Skeletal muscle satellite cell (primary cell): Measurements from ENCODE around the gene SUGT1.
"Not testable (repeated sequence)": the region's sequence is repeated elsewhere in the genome, so short reads cannot be mapped to it uniquely, and the experiment has no call there.

ENCODE experiments used
- H3K27me3 ChIP-seq: 2 replicates; pipeline ENCODE4 v1.7.0; 2013; ENCODE audit warnings: low read length; ENCODE audit not compliant: control insufficient read depth, insufficient read depth
- H3K36me3 ChIP-seq: 2 replicates; pipeline ENCODE4 v1.7.0; 2013; ENCODE audit warnings: mild to moderate bottlenecking, control low read depth, low read length; ENCODE audit not compliant: insufficient read depth
- H3K4me1 ChIP-seq: 2 replicates; pipeline ENCODE4 v1.7.0; 2013; ENCODE audit warnings: low read length; ENCODE audit not compliant: control insufficient read depth, insufficient read depth
- H3K4me2 ChIP-seq: 2 replicates; pipeline ENCODE4 v1.7.0; 2013; ENCODE audit warnings: mild to moderate bottlenecking, low read length
- H3K4me3 ChIP-seq: 2 replicates; pipeline ENCODE4 v1.7.0; 2013; ENCODE audit warnings: low read length
- H3K9ac ChIP-seq: 2 replicates; pipeline ENCODE4 v1.7.0; 2013; ENCODE audit warnings: mild to moderate bottlenecking, low read depth, low read length, moderate library complexity
- H3K9me3 ChIP-seq: replicated peaks from 2 replicates; pipeline ENCODE4 v1.7.0; 2013; ENCODE audit warnings: mild to moderate bottlenecking, control low read depth, low read length

Gene SUGT1

GRCh38 chr13:52712385-52712784 is 59.7 kb downstream of the SUGT1 start:
- no peak overlapping the region for H3K4me3 ChIP-seq
- H3K9me3 ChIP-seq: no peaks in the 10 kb centered on the region
- H3K9ac ChIP-seq: no peak overlapping the region
- H3K4me2 ChIP-seq: no peak overlapping the region
- H3K27me3 ChIP-seq: no peaks in the 10 kb centered on the region
- H3K36me3 ChIP-seq: no peaks in the 10 kb centered on the region
- no peaks in the 10 kb centered on the region for H3K4me1 ChIP-seq

DNA sequence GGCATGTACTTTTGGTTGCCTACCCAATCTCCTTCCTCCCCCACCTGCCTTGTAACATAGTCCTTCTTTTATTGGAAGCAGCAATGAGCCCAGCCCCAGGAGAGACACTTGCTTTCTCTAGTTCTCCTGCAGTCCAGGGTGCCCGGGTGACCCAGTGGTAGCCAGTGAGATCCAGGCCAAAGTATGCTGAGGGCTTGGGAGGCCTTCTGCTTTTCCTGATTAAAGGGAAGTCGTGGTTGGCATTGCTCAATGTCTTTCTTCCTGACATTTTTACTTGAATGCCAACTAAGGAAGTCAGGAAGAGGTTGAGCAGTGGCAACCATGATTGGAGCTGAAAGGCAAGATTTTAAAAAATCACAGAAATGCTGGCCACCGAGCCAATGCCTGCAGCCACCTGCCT is 61.3 kb downstream of the SUGT1 start:
- no peak overlapping the region for H3K4me3 ChIP-seq
- H3K4me1 ChIP-seq: no peaks in the 10 kb centered on the region
- H3K9ac ChIP-seq: no peak overlapping the region
- H3K9me3 ChIP-seq: no peaks in the 10 kb centered on the region
- H3K27me3 ChIP-seq: no peaks in the 10 kb centered on the region
- no peak overlapping the region for H3K4me2 ChIP-seq
- H3K36me3 ChIP-seq: no peaks in the 10 kb centered on the region

- not testable (repeated sequence) for H3K4me3 ChIP-seq, H3K4me1 ChIP-seq, H3K9ac ChIP-seq, H3K9me3 ChIP-seq, H3K27me3 ChIP-seq, H3K4me2 ChIP-seq, H3K36me3 ChIP-seq
Measured at GRCh38 chr13:52720904-52721303, 68.3 kb downstream of the SUGT1 start.

GRCh38 chr13:52721356-52721755 is 68.7 kb downstream of the SUGT1 start:
- not testable (repeated sequence) for H3K9me3 ChIP-seq, H3K4me1 ChIP-seq, H3K4me3 ChIP-seq, H3K36me3 ChIP-seq, H3K9ac ChIP-seq, H3K27me3 ChIP-seq, H3K4me2 ChIP-seq

DNA sequence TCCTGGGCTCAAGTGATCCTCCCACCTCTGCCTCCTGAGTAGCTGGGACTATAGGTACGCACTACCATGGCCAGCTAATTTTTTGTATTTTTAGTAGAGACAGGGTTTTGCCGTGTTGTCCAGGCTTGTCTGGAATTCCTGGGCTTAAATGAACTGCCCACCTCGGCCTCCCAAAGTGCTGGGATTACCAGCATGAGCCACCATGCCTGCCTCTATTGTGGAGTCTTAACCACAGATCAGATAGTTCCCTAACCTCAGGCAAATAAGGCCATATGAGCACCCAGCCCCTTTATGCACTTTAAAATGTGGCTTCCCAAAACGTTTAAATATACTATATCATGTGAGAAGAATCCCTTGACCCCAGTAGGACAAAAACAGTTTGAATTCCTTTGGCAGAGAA is 70.5 kb downstream of the SUGT1 start:
- Histone ChIP-seq H3K4me3 (no peak overlapping the region), H3K4me1 (no peaks in the 10 kb centered on the region), H3K9me3 (no peaks in the 10 kb centered on the region), H3K9ac (no peak overlapping the region), H3K36me3 (no peaks in the 10 kb centered on the region), H3K27me3 (peaks cover 9% of the 10 kb centered on the region), H3K4me2 (no peak overlapping the region)

GRCh38 chr13:52725302-52725701 is 72.7 kb downstream of the SUGT1 start:
- Histone ChIP-seq H3K9me3 (no peaks in the 10 kb centered on the region), H3K4me1 (no peaks in the 10 kb centered on the region), H3K9ac (no peak overlapping the region), H3K27me3 (peaks cover 8% of the 10 kb centered on the region), H3K4me2 (no peak overlapping the region), H3K4me3 (no peak overlapping the region), H3K36me3 (no peaks in the 10 kb centered on the region)

- H3K9ac ChIP-seq: no peak overlapping the region
- no peak overlapping the region for H3K4me2 ChIP-seq
- no peaks in the 10 kb centered on the region for H3K36me3 ChIP-seq
- no peak overlapping the region for H3K4me3 ChIP-seq
- no peaks in the 10 kb centered on the region for H3K9me3 ChIP-seq
- peaks cover 12% of the 10 kb centered on the region for H3K27me3 ChIP-seq
- H3K4me1 ChIP-seq: no peaks in the 10 kb centered on the region
Measured at GRCh38 chr13:52726258-52726657, 73.6 kb downstream of the SUGT1 start.

- Histone ChIP-seq H3K4me1 (peaks cover 4% of the 10 kb centered on the region), H3K9me3 (no peaks in the 10 kb centered on the region), H3K9ac (no peak overlapping the region), H3K4me3 (no peak overlapping the region), H3K27me3 (peaks cover 27% of the 10 kb centered on the region), H3K4me2 (no peak overlapping the region), H3K36me3 (no peaks in the 10 kb centered on the region)
Measured at GRCh38 chr13:52734075-52734623, 81.5 kb downstream of the SUGT1 start.

DNA sequence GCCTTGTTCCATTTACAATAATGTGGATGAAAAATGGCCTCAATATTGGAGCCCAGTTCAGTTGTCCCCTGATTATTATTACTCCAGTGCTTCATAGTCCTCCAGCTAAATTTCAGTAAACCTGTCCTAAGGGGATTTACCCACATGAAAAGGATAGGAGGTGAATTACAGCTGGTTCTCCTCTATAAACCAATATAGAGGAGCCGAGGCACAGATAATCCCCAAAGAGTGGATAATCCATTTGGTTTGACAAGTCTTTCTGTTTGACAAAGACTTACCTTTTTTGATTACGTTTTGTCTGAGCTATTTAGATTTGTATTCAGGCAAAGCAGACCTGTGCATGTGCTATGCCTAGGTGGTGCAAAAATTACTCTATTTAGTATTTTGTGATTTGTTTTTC is 84.3 kb downstream of the SUGT1 start:
- H3K27me3 ChIP-seq: peaks cover 43% of the 10 kb centered on the region
- no peaks in the 10 kb centered on the region for H3K36me3 ChIP-seq
- no peak overlapping the region for H3K9ac ChIP-seq
- peaks cover 6% of the 10 kb centered on the region for H3K4me1 ChIP-seq
- H3K4me3 ChIP-seq: no peak overlapping the region
- H3K4me2 ChIP-seq: no peak overlapping the region
- no peaks in the 10 kb centered on the region for H3K9me3 ChIP-seq

- H3K27me3 ChIP-seq: peaks cover 48% of the 10 kb centered on the region
Measured at GRCh38 chr13:52737451-52737850, 84.8 kb downstream of the SUGT1 start.

GRCh38 chr13:52737965-52738364 is 85.3 kb downstream of the SUGT1 start:
- no peaks in the 10 kb centered on the region for H3K9me3 ChIP-seq
- peaks cover 6% of the 10 kb centered on the region for H3K4me1 ChIP-seq
- no peak overlapping the region for H3K9ac ChIP-seq
- H3K27me3 ChIP-seq: peaks cover 53% of the 10 kb centered on the region
- no peaks in the 10 kb centered on the region for H3K36me3 ChIP-seq
- H3K4me2 ChIP-seq: no peak overlapping the region
- H3K4me3 ChIP-seq: no peak overlapping the region

More at GRCh38 chr13:52737451-52737850, 84.8 kb downstream of the SUGT1 start:
- no peaks in the 10 kb centered on the region for H3K9me3 ChIP-seq
- no peak overlapping the region for H3K4me3 ChIP-seq
- H3K4me1 ChIP-seq: peaks cover 6% of the 10 kb centered on the region
- no peak overlapping the region for H3K4me2 ChIP-seq
- H3K36me3 ChIP-seq: no peaks in the 10 kb centered on the region
- H3K9ac ChIP-seq: no peak overlapping the region

DNA sequence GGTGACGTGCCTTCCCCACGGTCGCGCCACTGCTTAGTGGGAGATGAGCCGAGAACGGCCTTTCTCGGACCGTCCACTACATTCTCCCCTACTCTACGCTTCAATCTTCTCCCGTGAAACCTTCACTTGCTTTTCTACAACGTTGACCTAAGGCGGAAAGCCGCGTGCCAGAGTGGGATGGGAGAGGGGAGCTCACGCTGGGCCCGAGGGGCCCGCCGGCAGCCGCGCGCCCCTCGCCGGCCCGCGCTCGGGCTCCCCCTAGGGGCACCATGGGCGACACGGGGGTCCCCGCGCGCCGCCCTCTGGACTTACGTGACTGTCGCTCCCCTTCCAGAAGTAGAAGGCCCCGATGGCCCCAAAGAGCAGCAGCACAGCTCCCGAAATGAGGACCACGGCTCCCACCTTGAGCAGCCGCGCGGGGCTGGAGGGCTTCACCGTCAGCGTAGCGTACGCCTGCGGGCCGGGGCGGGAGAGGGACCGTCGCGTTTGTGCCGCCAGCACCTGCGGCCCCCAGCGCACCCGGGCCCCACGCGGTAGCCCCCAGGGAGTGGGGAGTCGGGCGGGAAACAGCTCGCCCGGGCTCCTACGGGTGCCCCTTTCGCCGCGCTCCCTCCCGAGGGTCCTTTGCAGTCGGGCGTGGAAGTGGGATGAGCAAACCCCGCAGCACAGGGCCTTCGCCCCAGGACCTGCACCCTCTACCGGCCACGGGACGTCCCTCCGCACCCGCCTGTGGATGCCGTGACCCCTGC is 86.3 kb downstream of the SUGT1 start:
- Histone ChIP-seq H3K27me3 (peaks cover 57% of the 10 kb centered on the region), H3K4me1 (peaks cover 6% of the 10 kb centered on the region), H3K9me3 (no peaks in the 10 kb centered on the region), H3K4me3 (peak overlapping the region; percentile 55), H3K4me2 (peak overlapping the region; percentile 61), H3K36me3 (no peaks in the 10 kb centered on the region), H3K9ac (no peak overlapping the region)
